Ecto neural progenitor cell (in vitro differentiated cells): ENCODE results near the gene TLNRD1.
"Not testable (repeated sequence)": the region's sequence is repeated elsewhere in the genome, so short reads cannot be mapped to it uniquely, and the experiment has no call there.

Experiments used
- DNase-seq: peaks from one replicate; pipeline ENCODE4 v3.0.0-alpha.2; 2018; ENCODE audit warnings: low spot score

TLNRD1 gene

DNA sequence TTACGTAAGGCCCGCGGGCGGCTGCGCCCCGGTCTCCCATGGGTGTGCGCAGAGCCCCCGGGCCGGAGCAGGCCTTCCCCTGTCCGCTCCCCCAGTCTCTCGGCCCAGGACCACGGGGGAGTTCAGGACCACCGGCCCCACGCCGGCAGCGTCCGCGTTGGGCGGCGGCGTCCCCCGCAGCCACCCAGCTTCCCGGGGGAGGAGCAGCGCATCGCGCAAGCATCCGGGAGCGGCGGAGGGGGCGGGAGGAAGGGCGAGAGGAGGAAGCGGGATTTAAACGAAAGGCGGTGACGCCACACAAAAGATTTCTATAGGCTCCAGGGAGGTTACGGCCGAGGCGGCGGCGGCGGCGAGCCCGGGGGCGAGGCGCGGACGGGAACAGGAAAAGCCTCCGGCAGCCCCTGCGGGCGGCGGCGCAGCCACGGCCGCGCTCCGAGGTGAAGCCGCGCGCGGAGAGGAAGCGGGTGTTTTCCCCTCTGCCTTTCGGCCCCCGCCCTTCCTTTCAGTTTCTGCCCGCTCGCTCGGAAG lies at the start of gene TLNRD1:
Gene TLNRD1 (plus strand): TSS at position 300 of the 528 bp plus-strand sequence. CDS start 1,349 bp downstream, outside the sequence.
- DNase-seq, result peak; percentile 88

- no peak for DNase-seq
Observed at GRCh38 chr15:80951941-80952340, 48.8 kb upstream of the TLNRD1 start.

DNA sequence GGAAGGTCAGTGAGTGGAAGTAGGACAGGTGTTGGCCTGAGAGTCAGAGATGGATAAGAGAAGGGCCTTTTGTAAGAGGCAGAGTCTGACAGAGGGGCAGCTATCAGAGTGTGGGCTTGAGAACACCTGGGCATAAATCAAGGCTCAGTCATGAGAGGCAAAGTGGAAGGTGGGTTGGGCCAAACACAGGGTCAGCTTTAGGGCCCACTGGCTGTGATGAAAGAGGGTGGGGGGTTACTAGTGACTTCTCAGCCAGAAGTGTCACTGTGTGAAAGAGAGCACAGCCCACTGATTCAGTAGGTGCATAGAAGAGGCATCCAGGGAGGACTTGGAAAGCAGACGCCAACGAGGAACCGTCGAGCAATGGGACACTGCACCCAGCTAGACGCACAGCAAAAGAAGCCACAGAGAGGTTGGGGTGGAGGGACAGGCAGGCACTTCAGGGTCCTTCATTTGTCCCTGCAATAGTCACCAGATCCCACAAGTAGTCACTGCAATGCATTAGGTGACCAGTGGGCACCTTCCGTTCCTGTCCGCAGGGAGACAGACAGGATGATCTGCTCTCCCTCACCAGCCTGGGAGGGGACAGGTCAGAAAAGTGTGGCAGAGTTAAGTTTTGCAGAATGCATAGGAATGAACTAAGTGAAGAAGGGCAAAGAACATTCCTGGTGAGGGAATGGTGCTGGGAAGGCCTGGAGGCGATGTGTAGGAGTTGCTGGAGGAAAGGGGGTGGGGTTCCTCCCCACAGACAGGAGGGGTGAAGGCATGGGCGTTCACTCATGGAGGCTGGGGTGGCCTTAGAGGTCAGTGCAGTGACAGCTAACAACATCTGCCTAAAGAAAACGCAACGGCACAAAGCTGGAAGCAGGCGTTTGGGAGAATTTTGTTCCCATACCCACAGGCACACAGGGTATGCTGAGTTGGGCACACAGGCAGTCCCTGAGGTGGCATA lies 47.4 kb upstream of the TLNRD1 start:
- no peak for DNase-seq

DNA sequence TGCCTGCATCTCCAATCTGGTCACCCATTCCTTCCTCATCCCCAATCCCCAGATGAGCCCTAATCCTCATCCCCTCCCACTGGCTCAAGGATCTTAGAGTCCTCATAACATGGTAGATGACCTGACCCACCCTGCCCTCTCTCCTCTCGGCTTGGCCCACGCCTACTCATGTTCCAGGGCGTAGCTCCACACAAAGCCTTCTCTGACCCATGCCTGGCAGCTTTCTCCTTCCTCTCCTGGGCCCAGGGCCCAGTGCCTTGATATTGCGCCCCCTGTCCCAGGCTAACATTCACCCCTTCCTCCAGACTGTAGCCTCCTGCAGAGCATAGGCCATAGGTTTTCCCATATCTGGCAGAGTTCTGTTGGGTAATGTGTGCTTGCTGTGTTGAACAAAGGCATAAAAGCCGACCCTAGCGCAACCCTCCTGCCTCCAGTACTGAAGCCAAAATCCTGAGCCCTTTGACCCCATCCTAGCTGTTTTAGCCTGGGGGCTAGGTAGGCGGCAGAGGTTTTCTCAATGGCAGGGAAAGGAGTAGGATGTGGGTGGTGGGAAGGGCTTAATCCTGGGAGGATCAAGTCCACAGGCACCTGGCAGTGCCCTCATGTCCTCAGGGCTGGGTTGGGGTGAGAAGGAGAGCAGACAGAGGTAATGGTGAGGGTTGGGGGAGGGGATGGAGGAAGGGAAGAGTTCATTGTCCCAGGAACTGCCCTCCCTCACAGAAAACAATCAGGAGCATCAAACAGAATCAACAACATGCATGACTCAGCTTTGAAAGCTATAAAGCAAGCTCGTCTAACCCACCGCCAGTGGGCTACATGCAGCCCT lies 46.6 kb upstream of the TLNRD1 start:
- no peak for DNase-seq

DNA sequence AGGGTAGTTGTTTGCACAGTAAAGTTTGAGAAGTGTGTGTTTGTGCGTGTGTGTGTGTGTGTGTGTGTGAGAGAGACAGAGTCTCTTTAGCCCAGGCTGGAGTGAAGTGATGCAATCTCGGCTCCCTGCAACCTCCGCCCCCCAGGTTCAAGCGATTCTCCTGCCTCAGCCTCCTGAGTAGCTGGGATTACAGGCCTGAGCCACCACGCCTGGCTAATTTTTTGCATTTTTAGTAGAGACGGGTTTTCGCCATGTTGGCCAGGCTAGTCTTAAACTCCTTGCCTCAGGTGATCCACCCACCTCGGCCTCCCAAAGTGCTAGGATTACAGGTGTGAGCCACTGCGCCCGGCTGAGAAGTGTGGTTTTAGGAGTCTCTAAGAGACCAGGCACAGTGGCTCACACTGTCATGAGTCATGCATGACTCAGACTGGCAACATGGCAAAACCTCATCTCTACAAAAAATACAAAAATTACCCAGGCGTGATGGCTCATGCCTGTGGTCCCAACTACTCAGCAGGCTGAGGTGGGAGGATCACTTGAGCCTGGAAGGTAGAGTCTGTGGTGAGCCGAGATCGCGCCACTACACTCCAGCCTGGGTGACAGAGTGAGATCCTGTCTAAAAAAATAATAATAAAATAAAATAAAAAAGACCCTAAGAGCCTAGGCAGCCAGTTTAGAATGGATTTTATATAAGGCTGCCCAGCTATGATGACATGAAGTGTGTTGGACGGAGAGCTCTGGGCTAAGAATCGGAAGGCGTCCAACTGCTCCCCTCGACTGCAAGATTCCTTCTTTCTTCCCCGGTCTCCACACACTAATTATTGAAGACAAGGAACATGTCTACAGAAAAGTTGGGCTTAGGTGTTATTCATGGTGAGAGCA lies 44.9 kb upstream of the TLNRD1 start:
- DNase-seq, result not testable (repeated sequence)

DNA sequence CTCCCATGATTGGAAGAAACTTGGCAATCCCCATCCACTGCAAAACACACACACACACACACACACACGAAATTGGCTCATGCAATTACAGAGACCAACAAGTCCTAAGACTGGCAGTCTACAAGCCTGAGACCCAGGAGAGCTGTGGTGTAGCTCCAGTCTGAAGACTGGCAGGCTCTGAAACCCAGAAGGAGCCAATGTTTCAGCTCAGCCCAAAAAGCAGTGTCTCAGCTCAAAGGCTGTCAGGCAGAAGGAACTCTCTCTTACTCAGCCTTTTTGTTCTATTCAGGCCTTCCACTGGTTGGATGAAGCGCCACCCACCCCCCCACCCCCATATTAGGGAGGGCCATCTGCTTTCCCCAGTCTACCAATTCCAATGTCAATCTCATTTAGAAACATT lies 43.2 kb upstream of the TLNRD1 start:
- DNase-seq, result no peak

DNA sequence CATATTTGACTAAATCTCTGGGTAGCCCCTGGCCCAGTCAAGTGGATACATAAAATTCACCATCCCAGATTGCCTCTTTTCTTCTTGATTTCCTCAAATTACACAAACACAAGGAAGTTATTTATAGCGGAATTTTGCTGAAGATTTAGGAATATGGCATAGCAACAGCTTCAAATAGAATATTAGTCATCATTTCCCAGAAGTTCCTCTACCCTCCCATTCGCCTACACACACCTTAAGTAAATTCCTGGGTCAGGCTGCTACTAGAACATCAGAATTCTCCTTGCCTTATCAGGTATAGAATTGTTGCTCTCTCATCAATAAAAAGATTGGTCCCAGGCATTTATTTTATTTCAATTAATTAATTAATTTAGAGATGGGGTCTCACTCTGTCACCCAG lies 42.7 kb upstream of the TLNRD1 start:
- DNase-seq, result no peak

- DNase-seq, result no peak
Observed at GRCh38 chr15:80958818-80959495, 41.8 kb upstream of the TLNRD1 start.

- DNase-seq, result not testable (repeated sequence)
Observed at GRCh38 chr15:80965454-80965853, 35.3 kb upstream of the TLNRD1 start.

- DNase-seq, result peak; percentile 25
Observed at GRCh38 chr15:80966431-80967197, 34.1 kb upstream of the TLNRD1 start.

DNA sequence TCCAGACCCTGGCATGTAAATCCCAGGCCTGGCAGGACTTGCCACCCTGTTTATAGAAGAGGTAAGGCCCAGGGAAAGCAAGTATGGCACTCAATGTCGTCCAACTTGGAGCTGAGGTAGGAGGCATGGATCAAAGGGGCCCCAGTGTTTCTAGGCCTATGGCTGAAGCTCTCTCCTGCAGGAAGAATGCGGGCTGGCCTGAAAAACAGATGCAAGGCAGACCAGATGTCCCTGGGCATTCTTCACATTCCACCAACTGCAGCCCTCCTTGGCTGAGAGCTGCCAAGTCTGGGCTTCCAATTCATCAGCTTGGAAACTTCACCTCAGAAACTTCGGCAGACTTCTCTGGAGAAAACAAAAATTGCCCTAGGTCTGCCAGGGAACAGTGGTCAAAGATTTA lies 33.3 kb upstream of the TLNRD1 start:
- DNase-seq, result peak; percentile 60

GRCh38 chr15:80967991-80968510 lies 32.7 kb upstream of the TLNRD1 start:
- no peak for DNase-seq

- peak; percentile 26 for DNase-seq
Observed at GRCh38 chr15:80969316-80969715, 31.4 kb upstream of the TLNRD1 start.

- peak; percentile 61 for DNase-seq
Observed at GRCh38 chr15:80970018-80970657, 30.6 kb upstream of the TLNRD1 start.

GRCh38 chr15:80970658-80971057 lies 30.1 kb upstream of the TLNRD1 start:
- peak; percentile 15 for DNase-seq

DNA sequence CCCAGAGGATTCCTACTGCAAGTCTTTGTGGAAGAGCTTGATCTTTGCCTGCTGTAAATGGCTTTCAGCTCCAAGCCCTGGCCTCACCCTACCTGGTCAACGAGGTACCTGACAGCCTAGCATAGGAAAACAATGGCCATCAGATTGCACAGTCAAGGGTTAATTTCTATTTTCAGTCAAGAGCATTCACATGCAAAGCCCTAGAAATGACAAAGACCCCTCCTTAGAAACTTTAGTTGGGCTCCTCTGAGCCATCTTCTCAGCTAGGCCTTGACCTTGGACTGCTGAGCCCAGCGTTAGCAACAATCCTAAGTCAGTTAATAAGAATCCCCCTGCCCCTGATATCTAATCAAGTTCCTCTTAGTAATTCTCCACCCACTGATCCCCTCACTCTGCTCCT lies 29.6 kb upstream of the TLNRD1 start:
- DNase-seq, result no peak

DNA sequence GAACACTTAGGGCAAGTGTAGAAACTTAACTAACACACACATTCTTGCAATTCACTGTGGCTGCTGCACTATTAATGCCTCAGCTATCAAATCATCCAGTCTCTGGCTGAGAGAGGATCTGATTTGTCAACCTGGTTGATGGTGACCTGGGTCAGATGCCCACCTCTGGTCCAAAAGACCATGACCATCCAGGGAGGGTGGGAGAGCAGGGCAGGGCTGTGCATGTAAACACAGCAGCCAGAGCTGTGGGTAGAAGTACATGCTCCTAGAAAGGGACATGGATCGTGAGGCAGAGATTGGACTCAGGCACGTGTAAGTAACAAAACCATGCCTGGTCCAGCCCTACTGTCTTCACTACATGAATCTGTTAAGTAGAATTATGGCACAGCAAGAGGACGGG lies 28.4 kb upstream of the TLNRD1 start:
- DNase-seq, result no peak

- DNase-seq, result no peak
Observed at GRCh38 chr15:80974914-80975313, 25.8 kb upstream of the TLNRD1 start.

- DNase-seq, result no peak
Observed at GRCh38 chr15:80976851-80977250, 23.9 kb upstream of the TLNRD1 start.
